Bronchial epithelial cell (primary cell): Measurements from ENCODE around the gene MUC2. TPM values are rescaled to one million over a fixed set of nuclear protein-coding genes. Genes with fewer than 3 reads are reported as not detected.

Experiments
- DNase-seq: peaks from one replicate; pipeline ENCODE4 v3.0.0-alpha.2; 2010; ENCODE audit warnings: low read depth
- FAIRE-seq: peaks from 2 replicates; lab custom pipeline; 2011; peaks lifted over from hg19 to GRCh38; lab: Jason Lieb, UNC
- H3K27me3 ChIP-seq: 2 replicates; pipeline ENCODE4 v1.5.1; 2011; ENCODE audit warnings: low read length; ENCODE audit not compliant: control insufficient read depth, insufficient read depth
- H3K36me3 ChIP-seq: 2 replicates; pipeline ENCODE4 v1.5.1; 2011; ENCODE audit warnings: low read length; ENCODE audit not compliant: control insufficient read depth, insufficient read depth
- H3K4me3 ChIP-seq: 2 replicates; pipeline ENCODE4 v1.5.1; 2011; ENCODE audit warnings: mild to moderate bottlenecking, low read depth, low read length, control low read depth
- total RNA-seq: library from RNA; depleted of rRNA; stranded (reverse); fragments of >200 nt; gene quantifications from 2 replicates; pipeline ENCODE4 v1.2.1, GENCODE V29; 2014
- TF ChIP-seq, protein P1 (sequence below): IDR thresholded peaks from 2 replicates; pipeline ENCODE4 v1.5.1; 2011; ENCODE audit warnings: mild to moderate bottlenecking, moderate library complexity, low read length, control low read depth, inconsistent platforms; ENCODE audit not compliant: insufficient read depth, severe bottlenecking

The MUC2 gene
- total RNA-seq, 1 donor from 2014 or later = not detected

DNA sequence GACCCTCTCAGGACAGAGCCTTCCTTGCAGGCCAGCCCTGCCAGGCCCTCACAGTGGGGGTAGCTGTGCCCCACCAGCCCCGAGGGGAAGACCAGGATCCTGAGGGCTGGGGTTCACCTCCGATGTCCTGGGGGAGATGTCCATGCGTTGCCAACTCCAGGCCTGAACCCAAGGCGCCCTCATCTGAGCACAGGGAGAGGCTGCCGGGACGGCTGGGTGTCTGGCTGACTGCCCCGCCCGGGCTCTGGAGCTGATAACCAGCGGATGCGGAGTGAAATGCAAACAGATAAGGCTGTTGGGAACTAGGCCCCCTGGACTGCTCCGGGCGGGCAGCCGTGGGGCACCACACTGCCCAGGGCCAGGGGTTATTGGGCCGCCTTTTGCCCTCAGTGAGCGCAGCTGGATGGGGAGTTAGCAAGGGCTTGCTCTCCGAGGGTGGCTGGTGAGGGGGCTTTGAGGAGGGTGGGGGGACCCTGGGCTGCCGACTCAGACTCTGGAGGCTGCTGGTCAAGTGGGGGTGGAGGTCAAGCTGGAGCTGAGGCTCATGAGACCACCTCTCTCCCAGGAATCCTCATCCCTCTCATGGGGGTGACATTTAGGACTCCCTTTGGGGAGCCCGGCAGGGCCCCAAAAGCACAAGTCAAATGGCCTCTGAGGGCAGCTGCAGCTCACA, 32.6 kb upstream of the MUC2 start:
- no peak for DNase-seq
- TF ChIP-seq, protein P1, sequence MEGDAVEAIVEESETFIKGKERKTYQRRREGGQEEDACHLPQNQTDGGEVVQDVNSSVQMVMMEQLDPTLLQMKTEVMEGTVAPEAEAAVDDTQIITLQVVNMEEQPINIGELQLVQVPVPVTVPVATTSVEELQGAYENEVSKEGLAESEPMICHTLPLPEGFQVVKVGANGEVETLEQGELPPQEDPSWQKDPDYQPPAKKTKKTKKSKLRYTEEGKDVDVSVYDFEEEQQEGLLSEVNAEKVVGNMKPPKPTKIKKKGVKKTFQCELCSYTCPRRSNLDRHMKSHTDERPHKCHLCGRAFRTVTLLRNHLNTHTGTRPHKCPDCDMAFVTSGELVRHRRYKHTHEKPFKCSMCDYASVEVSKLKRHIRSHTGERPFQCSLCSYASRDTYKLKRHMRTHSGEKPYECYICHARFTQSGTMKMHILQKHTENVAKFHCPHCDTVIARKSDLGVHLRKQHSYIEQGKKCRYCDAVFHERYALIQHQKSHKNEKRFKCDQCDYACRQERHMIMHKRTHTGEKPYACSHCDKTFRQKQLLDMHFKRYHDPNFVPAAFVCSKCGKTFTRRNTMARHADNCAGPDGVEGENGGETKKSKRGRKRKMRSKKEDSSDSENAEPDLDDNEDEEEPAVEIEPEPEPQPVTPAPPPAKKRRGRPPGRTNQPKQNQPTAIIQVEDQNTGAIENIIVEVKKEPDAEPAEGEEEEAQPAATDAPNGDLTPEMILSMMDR = no peak
- FAIRE-seq = no peak
- no peaks in the 10 kb centered on the region for H3K36me3 ChIP-seq
- H3K4me3 ChIP-seq = no peak overlapping the region
- peaks cover 2% of the 10 kb centered on the region for H3K27me3 ChIP-seq

GRCh38 chr11:1042626-1043562, 31.8 kb upstream of the MUC2 start:
- H3K36me3 ChIP-seq = no peaks in the 10 kb centered on the region
- no peak for DNase-seq
- H3K27me3 ChIP-seq = peaks cover 4% of the 10 kb centered on the region
- TF ChIP-seq, protein P1 = no peak
- no peak overlapping the region for H3K4me3 ChIP-seq
- FAIRE-seq = no peak

GRCh38 chr11:1043563-1044096, 31.0 kb upstream of the MUC2 start:
- H3K4me3 ChIP-seq = no peak overlapping the region
- DNase-seq (no peak), FAIRE-seq (no peak)
- peaks cover 6% of the 10 kb centered on the region for H3K27me3 ChIP-seq
- TF ChIP-seq, protein P1 = no peak
- no peaks in the 10 kb centered on the region for H3K36me3 ChIP-seq

DNA sequence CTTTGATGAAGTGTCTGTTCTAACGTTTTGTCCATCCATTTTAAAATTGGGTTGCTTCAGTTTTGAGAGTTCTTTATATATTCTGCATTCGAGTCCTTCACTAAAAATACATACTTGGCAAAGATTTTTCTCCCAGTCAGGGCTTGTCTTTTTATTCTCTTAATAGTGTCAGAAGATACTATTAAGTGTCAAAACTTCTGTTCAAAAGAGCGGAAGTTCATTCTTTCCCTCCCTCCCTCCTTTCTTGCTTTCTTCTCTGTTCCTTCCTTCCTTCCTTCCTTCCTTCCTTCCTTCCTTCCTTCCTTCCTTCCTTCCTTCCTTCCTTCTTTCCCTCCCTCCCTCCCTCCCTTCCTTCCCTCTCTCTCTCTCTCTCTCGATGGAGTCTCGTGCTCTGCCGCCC, 30.5 kb upstream of the MUC2 start:
- FAIRE-seq = no peak
- H3K27me3 ChIP-seq = peaks cover 7% of the 10 kb centered on the region
- TF ChIP-seq, protein P1 = no peak
- no peak overlapping the region for H3K4me3 ChIP-seq
- no peak for DNase-seq
- H3K36me3 ChIP-seq = no peaks in the 10 kb centered on the region

DNA sequence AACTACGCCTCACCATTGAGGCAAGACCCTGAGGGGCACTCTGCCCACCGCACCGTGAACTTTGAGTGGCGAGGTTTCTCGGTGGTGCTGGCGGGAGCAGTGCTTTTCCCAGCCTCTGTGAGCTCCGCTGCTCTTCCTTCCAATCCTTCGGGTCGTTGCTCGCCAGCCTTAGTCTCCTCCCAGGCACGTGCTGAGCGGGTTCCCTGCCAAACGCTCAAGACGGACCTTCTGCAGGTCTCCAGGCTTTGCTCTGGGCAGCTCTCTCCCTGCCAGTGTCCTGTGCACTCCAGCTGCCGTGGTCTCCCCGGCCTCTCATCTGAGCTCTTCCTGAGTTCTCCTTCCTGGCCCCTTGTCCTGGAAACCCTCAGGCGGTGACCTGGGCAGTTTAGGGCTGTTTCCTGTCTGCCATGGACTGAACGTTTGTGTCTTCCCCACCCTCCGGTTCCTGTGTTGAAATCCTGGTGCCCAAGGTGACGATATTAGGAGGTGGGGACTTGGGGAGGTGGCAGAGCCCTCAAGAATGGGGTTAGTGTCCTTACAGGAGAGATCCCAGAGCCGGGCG, 27.0 kb upstream of the MUC2 start:
- FAIRE-seq (no peak), DNase-seq (no peak)
- peaks cover 6% of the 10 kb centered on the region for H3K27me3 ChIP-seq
- TF ChIP-seq, protein P1 = no peak
- H3K4me3 ChIP-seq = no peak overlapping the region
- H3K36me3 ChIP-seq = no peaks in the 10 kb centered on the region
